ENCODE data around the gene PRKAG1.

Gene PRKAG1

DNA sequence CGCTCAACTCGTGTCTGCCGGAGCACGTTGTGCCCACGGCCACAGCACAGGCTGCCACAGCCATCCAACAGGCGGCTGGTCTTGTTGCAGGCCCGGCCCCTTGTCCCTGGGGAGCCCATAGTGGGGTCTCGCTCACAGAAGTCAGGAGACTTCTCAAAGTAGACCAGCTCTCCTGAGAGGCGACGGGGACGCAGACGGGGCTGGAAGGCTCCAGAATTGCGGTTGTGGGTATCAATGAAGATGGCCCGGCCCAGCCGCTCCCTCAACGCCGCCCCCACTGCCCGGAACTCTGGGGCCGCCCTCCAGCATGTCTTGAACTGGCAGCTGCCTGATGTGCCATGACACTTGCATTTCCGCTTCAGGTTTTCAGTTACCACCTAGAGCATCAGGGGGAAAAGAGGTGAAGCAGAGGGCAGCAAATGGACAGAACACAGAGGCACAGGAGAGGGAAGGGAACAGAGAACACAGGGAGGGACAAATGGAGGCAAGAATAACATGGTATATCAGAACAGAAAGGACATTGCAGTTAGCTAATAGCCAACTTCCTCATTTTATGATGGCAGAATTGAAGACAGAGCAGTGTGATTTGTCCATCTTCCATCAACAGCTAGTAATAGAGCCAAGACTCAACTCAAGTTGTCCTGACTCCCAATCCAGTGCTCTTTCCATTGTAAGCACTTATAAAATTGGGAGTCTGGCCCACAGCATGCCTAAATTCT, 52.2 kb downstream of the PRKAG1 start:
- DNase-seq (ENCODE audit: low read depth) = no peak

DNA sequence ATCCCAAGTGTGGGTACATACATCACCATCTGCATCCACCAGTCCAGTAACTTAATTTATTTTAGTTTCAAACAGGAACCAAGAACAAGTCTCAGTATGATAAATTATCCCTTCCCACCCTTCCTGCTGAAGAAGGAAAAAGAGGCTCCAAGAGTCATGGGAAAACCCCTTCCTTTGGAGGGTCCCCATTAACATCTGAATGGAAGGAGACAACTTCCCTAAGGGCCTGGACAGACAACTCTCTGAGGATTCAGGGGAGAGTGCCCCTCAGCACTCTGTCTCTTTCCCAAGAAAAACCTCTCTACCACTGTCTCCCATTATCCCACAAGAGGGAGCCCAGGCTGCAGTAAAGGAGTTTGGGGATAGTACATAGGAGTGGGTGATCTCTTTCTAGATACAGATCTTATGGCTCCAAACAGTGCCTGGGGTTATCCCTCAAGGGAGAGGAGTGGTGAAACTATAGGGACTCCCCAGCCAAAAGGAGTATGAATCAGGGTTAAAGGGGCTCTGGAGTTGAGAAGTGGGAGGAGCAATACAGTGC, 53.2 kb downstream of the PRKAG1 start:
- DNase-seq (ENCODE audit: low read depth) = no peak

GRCh38 chr12:48961801-48962200, 56.8 kb downstream of the PRKAG1 start:
- DNase-seq (ENCODE audit: low read depth) = no peak

- DNase-seq (ENCODE audit: low read depth) = no peak
Measured at GRCh38 chr12:48961331-48961730, 57.2 kb downstream of the PRKAG1 start.

DNA sequence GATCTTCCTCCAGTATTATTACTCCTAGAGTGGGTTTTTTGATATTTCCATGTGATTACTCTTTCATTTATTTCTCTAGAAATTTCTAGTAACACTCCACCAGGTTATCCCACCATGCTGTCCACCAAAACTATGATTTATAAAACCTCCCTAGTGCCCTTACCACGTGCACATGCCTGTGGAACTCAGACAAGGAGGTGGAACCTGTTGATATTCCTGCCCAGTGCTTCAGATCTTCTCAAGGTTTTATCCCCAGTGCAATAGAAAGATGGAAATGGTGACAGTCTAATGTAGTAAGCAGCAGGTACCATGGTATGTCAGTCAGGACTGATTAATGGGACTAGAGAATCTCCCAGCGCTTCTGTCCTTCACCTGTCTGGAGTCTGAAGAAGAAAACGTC, 57.7 kb downstream of the PRKAG1 start:
- DNase-seq (ENCODE audit: low read depth) = no peak

DNA sequence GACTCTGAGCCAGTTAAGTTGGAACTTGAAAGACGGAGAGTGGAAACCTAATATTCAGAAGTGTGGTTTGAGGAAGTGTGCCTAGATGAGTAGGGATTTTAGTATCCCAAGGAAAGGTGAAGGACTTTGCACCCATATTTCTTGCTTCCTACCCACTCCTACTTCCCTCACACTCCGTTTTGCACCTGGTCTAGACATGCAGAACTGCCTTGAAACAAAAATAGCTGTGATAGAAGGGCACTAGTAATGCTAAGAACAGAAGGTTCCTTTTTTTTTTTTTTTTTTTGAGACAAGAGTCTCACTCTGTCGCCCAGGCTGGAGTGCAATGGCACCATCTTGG, 60.6 kb downstream of the PRKAG1 start:
- no peak for DNase-seq (ENCODE audit: low read depth)

DNA sequence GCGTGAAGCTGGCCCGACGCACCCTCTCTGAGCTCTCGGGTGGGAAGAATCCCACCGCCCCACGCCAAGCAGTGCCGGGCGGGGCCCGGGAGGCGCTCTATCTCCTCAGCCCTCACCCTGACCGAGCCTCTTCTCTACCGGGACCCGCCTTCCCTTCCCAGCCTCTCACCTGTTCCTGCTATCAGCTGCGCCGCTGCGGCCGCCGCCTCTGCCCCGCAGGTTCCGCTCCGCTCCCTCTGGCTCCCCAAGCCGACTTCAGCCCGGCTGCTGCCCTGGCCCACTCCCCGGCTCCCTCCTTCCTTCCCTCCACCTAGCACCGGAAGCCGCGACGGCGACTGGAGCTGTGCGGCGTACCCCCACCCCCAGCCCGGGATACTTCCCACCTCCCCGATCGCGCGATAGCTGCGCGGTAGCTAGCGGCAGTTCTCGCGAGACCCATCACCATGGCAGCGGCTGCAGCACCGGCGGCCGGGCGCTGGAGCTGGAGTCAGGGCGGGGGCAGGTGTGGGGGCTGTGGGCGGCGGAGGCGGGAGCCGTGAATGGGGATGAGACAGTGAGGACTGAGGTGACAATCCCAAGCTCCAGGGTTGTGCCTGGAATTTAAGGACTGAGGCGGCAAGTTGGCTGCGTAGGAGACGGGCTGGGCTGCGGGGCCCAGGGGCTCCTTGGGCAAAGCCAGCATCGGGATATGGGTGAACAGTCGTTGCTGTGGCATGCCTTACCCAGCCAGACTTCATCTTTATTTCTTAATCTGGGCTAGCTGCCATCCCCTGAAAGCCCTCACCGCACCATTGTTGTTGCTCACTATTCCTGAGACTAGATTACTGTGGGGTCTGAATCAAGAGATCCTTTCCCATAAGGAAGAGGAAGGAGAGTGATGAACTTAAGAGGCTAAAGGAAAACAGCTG, 61.2 kb downstream of the PRKAG1 start, which contains the start of gene ARF3:
Gene ARF3 (minus strand): TSS at position 347 of the 908 bp plus-strand sequence. CDS start 16,392 bp downstream, outside the sequence.
- peak; percentile 70 for DNase-seq (ENCODE audit: low read depth)

DNA sequence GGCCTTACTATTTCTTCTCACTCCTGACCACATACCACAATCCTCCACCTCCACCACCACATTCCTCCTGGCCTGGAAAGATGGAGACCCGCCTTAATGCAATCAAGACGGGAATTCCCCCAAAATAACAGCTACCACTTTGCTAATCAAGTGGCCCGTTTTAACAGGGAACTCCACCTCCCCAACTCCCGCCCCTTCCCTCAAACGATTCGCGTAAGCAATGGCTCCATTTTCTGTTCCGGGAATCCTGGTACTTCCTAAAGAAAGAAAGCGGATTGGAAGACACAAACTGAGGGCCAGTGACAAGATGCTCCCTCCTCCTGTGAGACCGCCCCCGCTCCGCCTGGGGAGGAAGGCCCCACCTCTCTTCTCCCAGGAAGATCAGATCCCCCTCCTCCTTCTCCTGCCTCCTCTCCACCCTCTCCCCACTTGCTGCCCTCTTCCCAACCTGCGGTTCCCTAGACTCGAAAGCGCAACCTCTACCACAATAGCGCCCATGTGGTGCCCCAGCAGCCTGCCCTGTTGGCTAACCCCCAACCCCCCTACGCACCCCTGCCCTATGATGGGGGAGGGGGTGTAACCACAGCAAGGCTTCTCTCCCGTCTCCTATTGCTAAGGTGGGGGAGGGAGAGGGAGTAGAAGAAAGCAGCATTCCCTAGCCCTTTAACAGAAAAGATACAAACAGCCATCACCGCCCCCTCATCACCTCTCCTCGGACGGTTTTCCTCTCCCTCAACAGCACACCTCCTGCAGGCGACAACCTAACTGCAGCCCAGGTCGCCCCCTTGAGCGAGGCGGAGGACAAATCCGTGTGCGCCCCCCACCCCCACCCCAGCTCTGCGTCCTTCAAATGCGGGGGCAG, 62.1 kb downstream of the PRKAG1 start:
- DNase-seq (ENCODE audit: low read depth) = no peak

DNA sequence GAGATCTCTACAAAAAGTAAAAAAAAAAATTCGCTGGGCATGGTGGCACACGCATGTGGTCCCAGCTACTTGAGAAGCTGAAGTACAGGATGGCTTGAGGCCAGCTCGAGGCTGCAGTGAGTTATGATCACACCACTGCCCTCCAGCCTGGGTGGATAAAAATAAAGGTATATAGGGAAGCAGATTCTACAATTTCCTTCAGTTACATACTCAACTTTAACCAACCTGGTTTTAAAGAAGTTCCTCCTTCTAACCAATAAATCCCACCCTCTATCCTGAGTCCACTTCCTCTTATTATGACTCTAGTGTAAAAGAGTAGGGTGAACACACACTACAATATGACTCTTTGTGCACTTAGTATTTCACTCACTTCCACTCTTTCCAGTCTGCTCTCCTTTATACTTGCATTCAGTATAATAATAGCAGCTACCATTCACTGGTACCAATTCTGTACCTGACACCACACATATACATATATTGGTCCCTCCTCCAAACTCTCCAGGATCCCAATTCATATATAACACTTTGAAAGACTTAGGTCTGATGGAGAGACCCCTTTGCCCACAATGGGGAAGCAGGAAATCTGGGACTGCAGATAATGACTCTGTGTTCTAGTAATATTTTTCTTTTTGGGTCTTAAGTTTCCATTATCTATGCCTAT, 63.6 kb downstream of the PRKAG1 start:
- DNase-seq (ENCODE audit: low read depth) = no peak

DNA sequence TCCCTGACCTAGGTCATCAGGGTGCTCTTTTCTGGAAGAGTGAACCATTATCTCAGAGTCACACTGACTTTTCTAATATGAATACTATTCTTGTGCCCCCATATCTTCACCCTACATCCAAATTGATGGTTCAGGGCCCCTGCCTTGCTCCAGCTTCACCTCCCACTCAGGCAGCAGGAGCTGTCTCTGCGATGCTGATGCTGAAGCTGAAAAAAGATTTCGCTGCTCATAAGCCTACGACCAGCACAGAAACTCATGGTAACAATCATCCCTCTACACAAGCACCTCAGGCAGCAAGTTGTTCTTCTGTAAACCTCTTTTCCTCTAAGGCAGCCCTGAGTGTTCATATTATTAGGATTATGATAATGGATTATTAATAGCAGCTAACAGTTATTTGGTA, 64.5 kb downstream of the PRKAG1 start:
- no peak for DNase-seq (ENCODE audit: low read depth)

DNA sequence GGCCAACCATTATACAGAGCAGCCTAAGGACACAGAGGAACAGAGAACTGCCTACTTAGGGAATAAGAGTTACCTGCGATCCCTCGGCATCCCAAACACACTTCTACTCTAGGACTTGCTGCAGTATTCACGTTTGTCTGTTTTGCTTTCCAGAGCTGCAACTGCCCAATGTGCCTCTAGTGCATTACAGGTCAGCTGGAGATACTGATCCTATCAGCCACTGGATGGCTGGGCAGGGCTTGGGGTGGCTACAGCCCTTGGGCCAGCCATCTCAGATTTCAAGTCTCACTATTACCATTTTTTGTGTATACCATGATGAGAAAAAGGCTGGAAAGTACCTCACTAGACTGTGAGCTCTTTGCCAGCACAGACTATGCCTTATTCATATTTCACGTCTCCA, 65.9 kb downstream of the PRKAG1 start:
- no peak for DNase-seq (ENCODE audit: low read depth)

All from stimulated activated CD8-positive, alpha-beta memory T cell treated with anti-CD3 and anti-CD28 coated beads, Interleukin-15, amount 100 ng/mL, for 24 hours (primary cell).